22Rv1 (cell line): ENCODE results near the gene RPL11.

Experiments used
- ZFX ChIP-seq: fragments of 450-650 bp; IDR thresholded peaks from 2 replicates; pipeline ENCODE4 v1.6.1; 2017; ENCODE audit warnings: antibody characterized with exemption, borderline replicate concordance
- TF ChIP-seq, protein P1 (sequence below): fragments of 450-650 bp; IDR thresholded peaks from 2 replicates; pipeline ENCODE4 v1.5.1; 2017; ENCODE audit warnings: mild to moderate bottlenecking

DNA sequence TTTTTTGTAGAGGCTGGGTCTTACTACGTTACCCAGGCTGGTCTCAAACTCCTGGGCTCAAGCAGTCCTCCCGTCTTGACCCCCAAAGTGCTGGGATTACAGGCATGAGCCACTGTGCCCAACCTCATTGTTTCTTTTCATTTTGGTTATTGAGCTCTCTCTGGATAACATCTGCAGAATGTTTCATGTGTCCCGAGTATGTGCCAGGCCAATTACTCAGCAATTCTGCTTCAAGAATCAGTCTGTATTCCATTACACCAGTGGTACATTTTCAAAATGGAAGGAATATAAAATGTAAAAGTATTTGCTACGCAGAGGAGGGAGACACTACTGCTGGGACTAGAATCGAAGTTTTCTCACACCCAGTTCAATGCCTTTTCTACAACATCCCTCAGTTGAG, 50.0 kb downstream of the RPL11 start:
- TF ChIP-seq, protein P1, sequence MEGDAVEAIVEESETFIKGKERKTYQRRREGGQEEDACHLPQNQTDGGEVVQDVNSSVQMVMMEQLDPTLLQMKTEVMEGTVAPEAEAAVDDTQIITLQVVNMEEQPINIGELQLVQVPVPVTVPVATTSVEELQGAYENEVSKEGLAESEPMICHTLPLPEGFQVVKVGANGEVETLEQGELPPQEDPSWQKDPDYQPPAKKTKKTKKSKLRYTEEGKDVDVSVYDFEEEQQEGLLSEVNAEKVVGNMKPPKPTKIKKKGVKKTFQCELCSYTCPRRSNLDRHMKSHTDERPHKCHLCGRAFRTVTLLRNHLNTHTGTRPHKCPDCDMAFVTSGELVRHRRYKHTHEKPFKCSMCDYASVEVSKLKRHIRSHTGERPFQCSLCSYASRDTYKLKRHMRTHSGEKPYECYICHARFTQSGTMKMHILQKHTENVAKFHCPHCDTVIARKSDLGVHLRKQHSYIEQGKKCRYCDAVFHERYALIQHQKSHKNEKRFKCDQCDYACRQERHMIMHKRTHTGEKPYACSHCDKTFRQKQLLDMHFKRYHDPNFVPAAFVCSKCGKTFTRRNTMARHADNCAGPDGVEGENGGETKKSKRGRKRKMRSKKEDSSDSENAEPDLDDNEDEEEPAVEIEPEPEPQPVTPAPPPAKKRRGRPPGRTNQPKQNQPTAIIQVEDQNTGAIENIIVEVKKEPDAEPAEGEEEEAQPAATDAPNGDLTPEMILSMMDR: no peak
- TF ChIP-seq ZFX: no peak
